Measurements from ENCODE around the gene GABRB1.

Gene GABRB1

GRCh38 chr4:47031011-47031678, at the start of gene GABRB1:
TSS of gene GABRB1 (plus strand) at chr4:47031567.
- peak within 1 kb of the TSS; percentile 68 for H3K4me3 ChIP-seq (ENCODE audit: low read depth, low read length)
- TF ChIP-seq CTCF (IDR thresholded peaks at IDR 0.05; ENCODE audit: low read depth, low read length), result no peak

- no peak for TF ChIP-seq CTCF (IDR thresholded peaks at IDR 0.05; ENCODE audit: low read depth, low read length)
- no peak overlapping the region for H3K4me3 ChIP-seq (ENCODE audit: low read depth, low read length)
Observed at GRCh38 chr4:46984781-46985180, 46.6 kb upstream of the GABRB1 start.

DNA sequence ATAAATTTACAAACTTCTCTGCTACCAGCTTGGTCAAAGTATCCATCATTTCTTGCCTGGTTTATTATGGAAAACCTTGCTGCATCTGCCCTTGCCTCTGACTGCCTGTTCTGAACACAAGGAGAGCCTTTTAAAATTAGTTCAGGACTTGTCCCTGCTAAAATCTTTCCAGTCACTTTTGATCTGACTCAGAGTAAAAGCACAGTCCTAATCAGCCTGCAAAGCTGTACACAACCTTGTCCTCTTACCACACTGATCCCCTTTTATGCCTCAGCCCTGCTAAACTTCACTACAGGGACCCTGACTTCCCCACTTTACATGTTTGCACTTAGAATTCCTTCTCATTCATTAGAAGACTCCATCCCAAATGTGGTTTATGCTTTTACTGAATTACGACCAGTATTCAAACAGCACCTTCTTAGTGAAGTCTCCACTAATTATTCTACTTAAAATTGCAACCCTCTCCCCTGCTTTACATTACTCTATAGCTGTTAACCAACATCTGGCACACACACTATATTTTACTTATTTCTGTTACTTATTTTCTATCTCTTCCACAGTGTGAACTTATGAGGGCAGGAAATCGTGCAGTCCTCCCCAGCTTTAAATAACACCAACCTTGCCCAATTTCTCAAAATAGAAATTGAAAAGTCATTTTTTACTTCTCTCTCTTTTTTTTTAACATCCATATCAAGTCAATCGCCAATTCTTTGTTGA, 44.3 kb upstream of the GABRB1 start:
- H3K4me3 ChIP-seq (ENCODE audit: low read depth, low read length), result no peak overlapping the region
- TF ChIP-seq CTCF (IDR thresholded peaks at IDR 0.05; ENCODE audit: low read depth, low read length), result no peak

GRCh38 chr4:46992338-46992737, 39.0 kb upstream of the GABRB1 start:
- H3K4me3 ChIP-seq (ENCODE audit: low read depth, low read length), result no peak overlapping the region

DNA sequence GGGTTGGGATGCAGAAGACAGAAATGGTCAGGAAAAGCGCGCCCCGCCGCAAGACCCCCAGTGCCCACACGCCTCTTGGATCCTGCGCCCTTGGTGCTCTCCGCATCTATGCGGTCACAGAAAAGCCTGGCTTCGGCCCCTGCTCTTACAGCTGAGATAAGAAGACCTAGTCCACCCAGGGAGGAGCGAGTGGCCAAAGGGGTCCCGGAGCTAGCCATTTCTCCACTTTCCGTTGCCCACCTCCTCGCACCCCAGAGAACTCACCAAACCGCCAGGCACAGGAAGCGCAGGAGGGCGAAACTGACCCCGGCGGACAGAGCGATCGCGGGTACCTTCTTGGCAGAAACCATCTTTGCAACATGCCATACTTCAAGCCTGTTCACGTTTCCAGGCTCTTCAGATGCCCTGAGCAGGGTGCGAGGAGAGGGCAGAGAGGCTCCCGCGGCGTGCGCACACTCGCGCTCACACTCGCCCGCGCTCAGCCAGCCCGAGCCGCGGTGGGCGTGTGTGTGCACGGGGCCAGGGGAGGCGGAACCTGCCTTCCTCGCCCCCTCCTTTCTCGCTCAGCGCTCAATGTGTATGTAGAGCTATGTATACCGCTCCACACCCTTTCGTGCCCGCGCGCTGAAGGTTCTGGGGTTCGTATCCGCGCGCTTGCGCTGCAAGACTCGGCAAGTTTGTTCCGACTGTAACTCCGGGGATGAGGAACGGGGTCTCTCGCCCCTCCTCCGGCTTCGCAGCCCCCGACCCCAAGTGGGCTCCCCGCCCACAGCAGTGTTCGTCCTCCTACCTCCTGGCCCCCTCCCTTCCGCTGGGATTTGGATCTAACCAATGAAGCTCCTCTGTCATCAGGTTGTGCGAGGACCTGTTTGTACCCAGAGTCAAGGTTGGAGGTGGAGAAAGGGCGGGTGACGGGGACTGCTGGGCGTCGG, 38.0 kb upstream of the GABRB1 start, which contains the start of gene GABRA4:
Gene GABRA4 (minus strand): TSS at position 507 of the 932 bp plus-strand sequence. CDS start 157 bp downstream, at position 350.
- peak within 1 kb of the TSS; percentile 55 for H3K4me3 ChIP-seq (ENCODE audit: low read depth, low read length)
- TF ChIP-seq CTCF (IDR thresholded peaks at IDR 0.05; ENCODE audit: low read depth, low read length), result no peak

More at GRCh38 chr4:46992338-46992737, 39.0 kb upstream of the GABRB1 start:
- no peak for TF ChIP-seq CTCF (IDR thresholded peaks at IDR 0.05; ENCODE audit: low read depth, low read length)

DNA sequence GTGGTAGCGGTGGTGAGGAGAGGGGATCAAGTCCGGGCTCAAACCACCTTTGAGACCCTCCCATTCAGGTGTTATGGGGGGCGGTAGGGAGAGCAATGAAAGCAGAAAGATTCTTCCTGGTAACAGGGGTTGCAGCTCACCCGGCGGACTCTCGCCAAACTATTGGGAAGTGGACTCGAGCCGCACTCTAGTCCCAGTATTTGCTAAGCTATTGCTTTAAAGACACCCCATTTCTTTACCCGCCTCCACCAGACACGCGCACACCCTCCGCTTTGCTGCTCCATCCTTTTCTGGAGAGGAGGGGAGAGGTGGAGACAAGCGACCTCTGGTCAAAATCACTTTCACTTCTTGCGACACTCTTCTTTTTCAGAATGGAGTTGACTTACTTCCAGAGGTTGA, 37.4 kb upstream of the GABRB1 start:
- TF ChIP-seq CTCF (IDR thresholded peaks at IDR 0.05; ENCODE audit: low read depth, low read length), result no peak
- peak overlapping the region; percentile 55 for H3K4me3 ChIP-seq (ENCODE audit: low read depth, low read length)
